CMK (cell line): Measurements from ENCODE around the gene USP46.

Experiments used
- DNase-seq: peaks from one replicate; pipeline ENCODE4 v3.0.0-alpha.2; 2010; ENCODE audit warnings: low read depth

The USP46 gene

GRCh38 chr4:52657292-52657617, 1.8 kb downstream of the USP46 start:
- DNase-seq = no peak

- DNase-seq = no peak
These were observed 3.6 kb downstream of the USP46 start for GRCh38 chr4:52655506-52655905.

GRCh38 chr4:52651996-52652672, 7.0 kb downstream of the USP46 start:
- no peak for DNase-seq

GRCh38 chr4:52648836-52649235, 10.3 kb downstream of the USP46 start:
- no peak for DNase-seq

GRCh38 chr4:52646741-52647140, 12.4 kb downstream of the USP46 start:
- no peak for DNase-seq

GRCh38 chr4:52646096-52646495, 13.0 kb downstream of the USP46 start:
- no peak for DNase-seq

GRCh38 chr4:52645300-52645699, 13.8 kb downstream of the USP46 start:
- no peak for DNase-seq

GRCh38 chr4:52643785-52644244, 15.3 kb downstream of the USP46 start:
- DNase-seq = no peak

GRCh38 chr4:52643190-52643589, 15.9 kb downstream of the USP46 start:
- DNase-seq = no peak

- no peak for DNase-seq
These were observed 17.1 kb downstream of the USP46 start for GRCh38 chr4:52641854-52642563.

- no peak for DNase-seq
These were observed 18.1 kb downstream of the USP46 start for GRCh38 chr4:52640808-52641565.

- DNase-seq = no peak
These were observed 20.4 kb downstream of the USP46 start for GRCh38 chr4:52638717-52639116.

- no peak for DNase-seq
These were observed 22.0 kb downstream of the USP46 start for GRCh38 chr4:52637116-52637515.

GRCh38 chr4:52635560-52635959, 23.5 kb downstream of the USP46 start:
- DNase-seq = no peak

- DNase-seq = no peak
These were observed 24.0 kb downstream of the USP46 start for GRCh38 chr4:52635130-52635529.

GRCh38 chr4:52633846-52634245, 25.3 kb downstream of the USP46 start:
- no peak for DNase-seq

GRCh38 chr4:52628974-52629373, 30.1 kb downstream of the USP46 start:
- no peak for DNase-seq

GRCh38 chr4:52628543-52628942, 30.6 kb downstream of the USP46 start:
- DNase-seq = no peak

GRCh38 chr4:52627876-52628275, 31.2 kb downstream of the USP46 start:
- DNase-seq = no peak

- no peak for DNase-seq
These were observed 33.9 kb downstream of the USP46 start for GRCh38 chr4:52625216-52625615.

GRCh38 chr4:52622564-52622963, 36.5 kb downstream of the USP46 start:
- DNase-seq = no peak

- DNase-seq = no peak
These were observed 37.5 kb downstream of the USP46 start for GRCh38 chr4:52621567-52621966.

GRCh38 chr4:52619591-52619931, 39.5 kb downstream of the USP46 start:
- no peak for DNase-seq
